ENCODE data around the gene LAPTM4A.

DNA sequence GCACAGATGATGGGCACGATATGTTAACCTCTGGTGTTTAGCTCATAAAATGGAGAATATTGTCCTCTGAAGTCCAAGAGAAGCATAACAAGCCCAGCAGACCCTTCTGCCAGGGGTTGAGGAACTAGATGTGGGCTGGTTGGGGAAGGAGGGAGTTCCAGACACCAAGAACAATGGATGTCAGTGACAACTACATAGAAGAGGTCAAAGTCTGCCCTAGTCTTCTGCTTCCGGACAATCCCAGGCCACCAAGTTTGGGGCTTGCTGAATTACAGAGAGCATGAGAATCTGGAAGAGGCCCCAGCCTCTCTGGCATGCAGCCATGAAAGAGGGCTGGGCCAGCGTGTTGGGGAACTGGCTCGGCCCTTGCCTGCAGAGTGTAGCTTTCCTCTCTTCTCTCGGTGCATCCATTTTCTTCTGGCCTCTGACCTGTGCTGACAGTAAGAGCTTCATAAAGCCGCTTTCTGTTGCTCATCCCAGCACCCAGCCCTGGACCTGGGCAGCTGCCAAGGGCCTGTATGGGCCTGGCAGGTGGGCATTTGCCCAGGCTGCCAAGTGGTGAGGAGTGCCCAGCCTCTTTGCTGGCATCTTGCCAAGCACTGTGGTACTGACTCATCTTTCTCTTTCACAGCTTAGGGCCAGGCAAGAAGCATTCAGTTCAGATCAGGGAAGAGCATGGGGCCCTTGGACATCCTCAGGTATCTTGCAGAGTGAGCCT, 14.6 kb upstream of the LAPTM4A start:
- TF ChIP-seq, protein P1, sequence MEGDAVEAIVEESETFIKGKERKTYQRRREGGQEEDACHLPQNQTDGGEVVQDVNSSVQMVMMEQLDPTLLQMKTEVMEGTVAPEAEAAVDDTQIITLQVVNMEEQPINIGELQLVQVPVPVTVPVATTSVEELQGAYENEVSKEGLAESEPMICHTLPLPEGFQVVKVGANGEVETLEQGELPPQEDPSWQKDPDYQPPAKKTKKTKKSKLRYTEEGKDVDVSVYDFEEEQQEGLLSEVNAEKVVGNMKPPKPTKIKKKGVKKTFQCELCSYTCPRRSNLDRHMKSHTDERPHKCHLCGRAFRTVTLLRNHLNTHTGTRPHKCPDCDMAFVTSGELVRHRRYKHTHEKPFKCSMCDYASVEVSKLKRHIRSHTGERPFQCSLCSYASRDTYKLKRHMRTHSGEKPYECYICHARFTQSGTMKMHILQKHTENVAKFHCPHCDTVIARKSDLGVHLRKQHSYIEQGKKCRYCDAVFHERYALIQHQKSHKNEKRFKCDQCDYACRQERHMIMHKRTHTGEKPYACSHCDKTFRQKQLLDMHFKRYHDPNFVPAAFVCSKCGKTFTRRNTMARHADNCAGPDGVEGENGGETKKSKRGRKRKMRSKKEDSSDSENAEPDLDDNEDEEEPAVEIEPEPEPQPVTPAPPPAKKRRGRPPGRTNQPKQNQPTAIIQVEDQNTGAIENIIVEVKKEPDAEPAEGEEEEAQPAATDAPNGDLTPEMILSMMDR (conservative IDR thresholded peaks at IDR 0.05; ENCODE audit: low read depth, low read length), result no peak
- TF ChIP-seq EZH2 (IDR thresholded peaks at IDR 0.05; ENCODE audit: low read length, unreplicated experiment) (no peak), EZH2phosphoT487 (IDR thresholded peaks at IDR 0.05; ENCODE audit: borderline replicate concordance, low read length) (no peak)
